ENCODE measurements around the gene PRDM5.

The PRDM5 gene

DNA sequence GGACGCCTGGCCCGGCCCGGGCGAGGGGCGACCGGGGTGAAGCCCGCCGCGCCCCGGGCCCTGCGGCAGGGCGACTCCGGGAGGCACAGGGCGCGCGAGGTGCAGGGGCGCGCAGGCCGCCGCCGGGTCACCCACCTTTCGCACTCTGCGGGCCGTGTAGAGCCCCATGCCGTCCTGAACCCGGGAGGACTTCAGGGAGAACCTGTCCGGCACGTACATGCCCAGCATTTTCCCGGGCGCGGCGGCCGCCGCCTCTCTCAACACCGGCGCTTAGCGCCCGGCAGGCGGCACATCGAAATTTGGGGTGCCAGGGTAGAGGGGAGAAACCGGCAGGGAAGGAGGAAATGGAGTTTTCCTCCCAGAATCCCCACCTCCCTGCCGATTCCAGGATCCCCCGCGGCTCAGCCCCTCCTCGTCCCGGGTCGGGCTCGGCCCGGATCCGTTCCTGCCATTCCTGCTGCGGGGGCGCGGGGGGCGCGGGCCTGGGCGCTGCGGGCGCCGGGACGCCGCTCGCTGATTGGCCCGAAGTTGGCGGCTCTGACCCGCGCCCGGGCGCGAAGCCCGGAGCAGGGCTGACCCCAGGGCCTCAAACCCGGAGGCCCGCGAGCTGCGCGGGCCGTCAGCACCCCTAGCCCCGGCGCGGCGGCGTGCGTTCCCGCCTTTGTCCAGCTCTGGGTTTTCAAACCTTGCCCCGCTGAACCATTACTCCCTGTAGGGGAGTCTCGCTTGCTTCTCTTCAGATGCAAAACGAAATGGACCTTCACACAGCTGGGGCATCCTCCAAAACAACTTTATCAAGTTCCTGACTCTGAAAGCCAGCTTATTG, at the start of gene PRDM5:
TSS of gene PRDM5 (minus strand) at position 346 of the 826 bp plus-strand sequence. CDS start at position 228, 118 bp downstream.
- no peak for DNase-seq

DNA sequence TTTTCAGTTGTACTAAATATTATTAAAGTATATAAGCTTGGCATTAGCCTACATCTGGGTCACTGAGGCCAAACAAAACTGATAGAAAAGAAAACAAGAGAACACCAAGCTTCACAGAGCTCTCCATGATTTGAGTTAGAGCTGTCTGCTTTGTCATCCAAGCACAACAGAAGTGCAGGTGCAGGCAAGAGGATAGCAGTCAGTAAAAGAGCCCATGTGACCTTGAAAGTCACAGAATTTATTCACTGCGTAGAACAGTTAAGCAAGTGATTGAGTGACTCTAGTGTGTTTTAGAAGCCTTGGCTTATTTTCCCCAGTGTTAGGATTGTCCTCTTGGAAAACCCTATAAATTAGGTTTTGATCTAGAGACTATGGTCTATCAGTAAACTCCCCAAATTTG, 49.4 kb upstream of the PRDM5 start:
- no peak for DNase-seq

DNA sequence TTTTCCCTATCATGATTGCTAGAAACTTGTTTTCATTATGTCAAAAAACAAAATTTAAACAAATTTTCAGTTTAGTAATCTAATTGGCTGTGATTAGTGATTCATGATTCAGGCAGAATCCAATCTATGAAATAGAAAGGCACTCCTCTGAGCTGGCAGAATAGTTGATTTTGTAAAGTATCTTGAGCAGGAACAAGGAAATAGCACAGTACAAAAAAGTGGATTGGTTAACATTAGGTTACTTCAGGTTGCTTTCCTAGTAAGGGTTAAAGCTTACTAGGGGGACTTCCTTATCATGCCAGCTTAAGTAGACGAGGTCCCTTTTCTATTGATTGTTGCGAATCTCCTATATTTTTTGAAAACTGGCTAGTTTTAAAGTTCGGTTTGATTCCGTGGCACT, 43.4 kb upstream of the PRDM5 start:
- DNase-seq, result no peak

DNA sequence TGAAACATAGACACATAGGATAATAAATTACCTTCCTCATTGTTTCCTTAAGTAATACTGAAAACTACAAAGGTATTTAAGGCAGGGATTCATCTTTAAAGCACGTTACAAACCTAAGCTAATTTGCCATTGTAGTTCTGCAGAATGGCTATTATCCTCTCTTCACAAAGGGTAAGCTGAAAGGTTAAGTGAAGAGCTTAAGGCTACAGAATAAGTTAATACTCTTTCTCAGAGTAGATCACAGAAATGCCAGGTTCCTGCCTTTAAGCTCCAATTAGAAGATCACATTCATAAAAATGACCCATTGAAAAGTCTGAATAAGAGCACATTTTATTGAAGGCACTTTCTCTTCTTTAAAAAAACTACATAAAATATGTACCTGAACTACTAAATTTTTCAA, 42.1 kb upstream of the PRDM5 start:
- no peak for DNase-seq

DNA sequence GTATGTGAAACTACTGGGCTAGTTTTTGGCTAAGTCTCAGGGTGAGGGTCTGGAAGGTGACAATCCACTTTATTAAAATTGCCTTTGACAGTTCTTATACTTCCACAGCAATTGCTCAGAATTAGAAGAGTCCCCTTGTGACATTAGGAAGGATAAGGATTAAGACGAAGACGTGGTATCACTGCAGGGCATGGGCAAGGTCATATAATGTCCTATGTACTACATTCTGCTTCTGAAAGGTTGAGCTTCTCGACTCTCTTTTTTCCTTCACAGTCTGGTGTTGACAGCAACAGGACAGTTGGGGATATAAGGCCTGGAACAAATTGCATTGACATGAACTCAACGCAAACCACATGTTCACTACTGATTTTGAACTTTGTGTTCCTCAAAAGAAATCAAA, 40.9 kb upstream of the PRDM5 start:
- DNase-seq, result no peak

DNA sequence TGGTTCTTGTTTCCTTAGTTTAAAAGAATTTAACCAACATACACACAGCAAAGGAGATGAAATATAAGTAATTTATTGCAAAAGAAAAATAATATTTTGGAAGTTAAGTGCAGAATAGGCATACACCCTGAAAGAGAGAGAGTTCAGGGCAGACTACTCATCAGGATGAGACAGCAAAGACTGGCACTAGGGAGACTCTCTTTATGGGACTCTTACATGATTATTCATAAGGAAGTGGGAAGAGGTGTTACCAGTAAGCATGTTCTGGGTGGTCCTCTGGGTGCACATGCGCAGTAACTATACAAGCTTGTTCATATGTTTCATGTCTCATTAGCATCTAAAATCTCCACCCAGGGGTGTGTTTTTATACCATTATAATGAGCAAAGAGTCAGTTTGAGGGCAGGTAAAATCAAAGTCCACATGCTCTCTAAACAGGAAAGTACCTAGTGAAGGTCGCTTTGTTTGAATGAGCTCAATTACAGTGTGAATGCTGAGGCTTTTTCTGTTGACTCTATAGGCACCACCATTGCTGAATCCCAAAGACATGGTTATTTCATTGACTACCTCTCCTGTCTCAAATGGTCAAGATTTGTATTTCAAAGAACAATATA, 38.2 kb upstream of the PRDM5 start:
- DNase-seq, result no peak

DNA sequence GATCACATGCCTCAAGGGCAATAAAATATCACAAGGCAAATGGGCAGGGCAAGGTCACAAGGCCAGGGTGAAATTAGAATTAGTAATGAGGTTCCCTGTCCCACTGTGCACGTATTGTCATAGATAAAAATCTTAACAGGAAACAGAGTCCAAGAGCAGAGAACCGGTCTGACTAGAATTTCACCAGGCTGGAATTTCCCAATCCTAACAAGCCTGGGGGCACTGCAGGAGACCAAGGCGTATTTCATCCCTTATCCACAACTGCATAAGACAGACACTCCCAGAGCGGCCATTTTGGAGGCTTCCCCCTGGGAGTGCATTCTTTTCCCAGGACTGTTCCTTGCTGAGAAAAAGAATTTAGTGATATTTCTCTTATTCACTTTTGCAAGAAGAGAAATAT, 25.9 kb upstream of the PRDM5 start:
- DNase-seq, result no peak

DNA sequence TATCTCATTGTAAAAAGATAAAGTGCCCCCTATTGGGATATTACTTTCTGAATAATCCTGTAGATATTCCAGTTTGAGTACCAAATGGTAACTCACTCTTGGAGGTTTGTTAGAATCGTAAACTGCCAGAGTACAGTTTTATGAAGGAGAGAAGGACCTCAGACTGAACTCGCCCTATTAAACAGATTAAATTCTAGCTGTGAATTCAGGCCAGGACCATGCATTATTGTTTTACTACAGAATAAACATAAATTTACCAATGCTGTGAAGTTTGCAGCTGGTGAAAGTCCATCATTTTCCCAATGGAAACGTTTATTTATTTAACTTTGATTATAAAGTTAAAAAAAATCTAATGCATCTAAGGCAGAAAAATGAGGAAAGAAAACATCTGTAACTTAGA, 20.2 kb upstream of the PRDM5 start:
- DNase-seq, result no peak

DNA sequence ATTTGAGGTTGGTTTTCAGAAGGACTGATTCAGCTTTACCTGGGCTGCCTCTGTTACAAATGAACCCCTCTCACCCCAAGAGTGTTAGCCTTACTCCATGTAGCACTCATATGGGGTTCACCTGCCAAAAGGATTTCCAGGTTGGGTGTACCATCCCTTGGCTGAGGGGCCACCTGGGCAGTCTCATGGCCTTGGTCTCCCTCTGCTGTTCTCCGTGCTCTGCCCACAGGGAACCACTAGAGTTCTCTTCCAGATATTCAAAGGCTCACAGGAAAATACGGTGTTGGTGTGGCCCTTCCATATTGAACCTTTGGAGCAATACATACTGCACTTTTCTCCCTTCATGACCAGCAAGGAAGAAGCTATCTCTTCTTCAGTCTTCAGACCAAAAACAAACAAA, 18.0 kb upstream of the PRDM5 start:
- DNase-seq, result no peak

DNA sequence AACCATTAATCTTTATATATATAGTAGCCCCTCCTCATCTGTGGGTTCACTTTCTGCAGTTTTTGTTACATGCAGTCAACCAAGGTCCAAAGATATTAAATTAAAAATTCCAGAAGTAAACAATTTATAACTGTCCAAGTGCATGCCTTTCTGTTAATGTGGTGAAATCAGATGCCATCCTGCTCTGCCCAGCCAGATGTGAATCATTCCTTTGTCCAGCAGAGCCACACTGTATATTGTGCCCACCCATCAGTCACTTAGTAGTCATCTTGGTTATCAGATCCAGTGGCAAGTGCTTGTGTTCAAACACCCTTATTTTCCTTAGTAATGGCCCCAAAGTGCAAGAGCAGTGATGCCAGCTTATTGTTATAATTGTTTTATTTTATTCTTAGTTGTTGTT, 17.2 kb upstream of the PRDM5 start:
- DNase-seq, result no peak

DNA sequence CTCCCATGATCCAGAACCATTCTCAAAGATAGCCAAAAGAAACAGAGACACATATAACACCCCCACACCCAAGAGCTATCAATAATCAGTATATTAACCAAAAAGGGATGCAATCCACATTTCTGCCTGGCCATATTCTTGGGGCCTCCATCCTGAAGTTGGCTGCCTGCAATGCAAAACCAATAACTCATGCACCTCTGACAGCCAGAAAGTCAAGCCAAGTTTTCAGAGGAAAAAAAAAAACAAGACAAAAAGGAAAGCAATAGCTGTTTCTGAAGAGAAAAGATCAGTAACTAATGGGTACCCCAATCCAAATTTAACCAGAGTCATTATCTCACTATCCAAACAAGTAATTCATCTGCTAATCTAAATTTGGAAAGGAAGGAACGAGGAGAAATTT, 7.3 kb upstream of the PRDM5 start:
- DNase-seq, result no peak

DNA sequence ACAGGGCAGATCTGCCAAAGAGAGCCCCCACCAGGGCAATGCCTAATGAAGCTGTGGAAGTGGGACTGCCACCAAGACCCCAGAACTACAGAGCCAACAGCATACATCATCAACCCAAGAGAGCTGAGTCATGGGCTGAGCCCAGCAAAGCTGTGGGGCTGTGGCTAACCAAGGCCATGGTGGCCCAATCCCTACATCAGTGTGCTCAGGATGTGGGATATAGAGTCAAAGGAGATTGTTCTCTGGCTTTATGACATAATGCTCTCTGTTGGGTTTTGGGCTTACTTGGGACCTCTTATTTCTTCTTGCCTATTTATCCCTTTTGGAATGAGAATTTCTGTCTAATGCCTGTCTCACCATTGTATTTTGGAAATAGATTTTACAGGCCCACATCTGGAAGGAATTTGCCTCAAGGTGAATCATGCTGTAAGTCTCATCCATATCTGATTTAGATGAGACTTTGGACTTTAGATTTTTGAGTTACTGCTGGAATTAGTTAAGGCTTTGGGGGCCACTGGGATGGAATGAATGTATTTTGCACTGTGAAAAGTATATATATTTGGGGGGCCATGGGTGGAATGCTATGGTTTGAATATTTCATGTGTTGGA, 5.4 kb upstream of the PRDM5 start:
- no peak for DNase-seq

DNA sequence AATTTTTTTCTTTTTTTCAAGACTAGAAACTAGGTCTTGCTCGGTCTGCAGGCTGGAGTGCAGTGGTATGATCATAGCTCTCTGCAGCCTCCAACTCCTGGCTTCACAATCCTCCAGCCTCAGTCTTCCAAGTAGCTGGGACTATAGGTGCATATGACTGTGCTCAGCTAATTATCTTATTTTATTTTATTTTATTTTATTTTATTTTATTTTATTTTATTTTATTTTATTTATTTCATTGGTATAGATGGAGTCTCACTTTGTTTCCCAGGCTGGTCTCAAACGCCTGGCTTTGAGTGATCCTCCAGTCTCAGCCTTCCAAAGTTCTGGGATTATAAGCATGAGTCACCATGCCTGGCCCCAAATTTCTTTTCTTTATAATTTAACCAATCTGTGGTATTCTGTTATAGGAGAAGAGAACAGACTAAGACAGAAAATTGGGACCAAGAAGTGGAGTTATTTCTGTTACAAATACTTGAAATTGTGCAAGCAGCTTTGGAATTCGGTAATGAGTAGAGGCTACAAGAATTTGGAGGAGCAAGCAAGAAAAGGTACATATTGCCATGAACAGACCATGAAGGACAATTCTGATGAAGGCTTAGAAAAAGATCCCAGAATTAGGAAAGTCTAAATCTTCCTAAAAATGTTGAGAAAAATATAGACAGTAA, 4.0 kb upstream of the PRDM5 start:
- no peak for DNase-seq

DNA sequence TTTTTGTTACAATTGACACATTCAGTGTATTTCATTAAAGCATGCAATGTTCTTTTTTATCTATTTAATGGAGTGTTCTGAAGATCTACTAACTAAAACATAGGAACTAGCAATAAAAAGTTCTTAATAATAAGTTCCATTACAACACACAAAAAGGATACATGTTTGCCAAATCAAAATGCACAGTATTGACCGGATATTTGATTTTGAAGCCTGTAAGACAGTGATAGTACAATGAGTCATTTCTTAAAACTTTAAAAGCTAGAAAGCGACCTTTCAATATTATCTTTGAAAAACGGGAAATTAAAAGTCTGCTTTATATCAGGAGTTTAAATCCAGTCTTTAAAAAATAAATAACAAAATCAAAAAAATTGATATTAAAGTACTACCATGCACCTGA, 2.4 kb upstream of the PRDM5 start:
- no peak for DNase-seq

DNA sequence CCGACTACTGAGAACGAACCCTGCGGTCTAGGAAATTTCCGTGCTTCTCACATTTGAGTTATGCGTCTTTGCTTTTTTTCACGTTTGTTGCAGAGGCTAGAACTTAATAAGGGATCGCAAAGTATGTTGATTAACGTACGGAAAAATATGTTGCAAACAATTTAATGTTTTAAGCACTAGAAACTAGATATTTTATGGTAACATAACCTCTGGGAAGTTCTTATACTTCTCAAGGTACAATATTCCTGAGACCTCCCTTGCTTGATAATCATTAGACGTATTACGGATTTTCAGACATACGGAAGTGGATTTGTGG, 639 bp upstream of the PRDM5 start:
- no peak for DNase-seq

DNA sequence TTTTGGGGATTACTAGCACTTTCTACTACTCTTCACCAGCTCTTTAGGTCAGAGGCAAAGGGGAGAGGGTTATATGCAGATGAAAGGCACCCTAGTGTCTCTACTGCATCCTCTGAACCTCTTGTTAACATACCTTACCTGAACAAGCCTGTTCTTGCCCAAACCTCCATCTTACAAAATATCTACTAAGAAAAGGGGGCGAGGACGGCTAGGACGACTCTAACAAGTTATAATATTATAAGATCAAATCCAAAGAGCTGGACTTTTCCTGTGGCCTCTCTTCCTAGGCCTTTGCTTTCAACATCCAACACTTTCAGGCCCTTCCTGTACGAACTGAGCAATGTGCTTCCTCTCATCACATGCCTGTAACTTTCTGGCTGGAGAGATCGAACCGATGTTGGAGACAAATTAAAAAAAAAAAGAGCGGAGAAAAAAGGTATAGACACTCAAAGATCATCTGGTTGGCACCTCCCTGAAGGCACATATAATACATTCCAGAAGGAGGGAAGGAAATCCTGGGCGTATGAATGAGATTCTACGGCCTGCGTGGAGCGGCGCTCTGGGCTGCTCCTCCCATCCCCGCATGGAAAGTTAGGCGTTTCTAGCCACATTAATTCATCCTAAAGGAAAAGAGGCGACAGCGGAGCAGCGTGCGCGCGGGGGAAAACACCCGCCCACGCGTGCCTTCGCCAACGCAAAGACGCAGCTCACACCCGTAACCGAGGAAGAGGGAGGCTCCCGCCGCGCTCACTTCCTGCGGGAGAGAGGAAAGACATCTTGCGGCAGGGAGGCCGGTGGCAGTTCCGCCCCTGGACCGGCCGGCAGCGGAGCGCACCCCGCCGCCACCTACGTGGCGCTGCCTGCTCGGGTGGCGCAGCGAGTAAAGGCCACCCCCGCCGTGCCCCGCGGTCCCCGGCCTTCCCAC, 808 bp downstream of the PRDM5 start:
- DNase-seq, result peak; percentile 2

DNA sequence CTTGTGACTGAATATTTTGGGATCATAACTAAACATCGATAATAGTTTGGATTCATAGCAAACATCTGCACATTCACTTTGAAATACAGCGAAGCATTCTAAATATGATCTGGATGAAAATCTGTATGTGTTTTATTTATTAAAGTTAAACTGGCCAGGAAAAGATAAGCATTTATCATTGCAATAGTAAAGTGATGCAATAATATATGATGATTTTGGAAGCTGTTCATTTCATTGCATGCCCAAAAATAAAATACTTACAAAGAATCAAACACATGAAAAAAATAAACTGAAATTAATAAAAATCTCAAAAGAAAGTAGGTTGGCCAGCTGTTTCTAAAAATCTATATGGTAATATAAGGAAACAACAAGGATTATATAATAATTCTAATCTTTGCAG, 1.9 kb downstream of the PRDM5 start:
- DNase-seq, result no peak

DNA sequence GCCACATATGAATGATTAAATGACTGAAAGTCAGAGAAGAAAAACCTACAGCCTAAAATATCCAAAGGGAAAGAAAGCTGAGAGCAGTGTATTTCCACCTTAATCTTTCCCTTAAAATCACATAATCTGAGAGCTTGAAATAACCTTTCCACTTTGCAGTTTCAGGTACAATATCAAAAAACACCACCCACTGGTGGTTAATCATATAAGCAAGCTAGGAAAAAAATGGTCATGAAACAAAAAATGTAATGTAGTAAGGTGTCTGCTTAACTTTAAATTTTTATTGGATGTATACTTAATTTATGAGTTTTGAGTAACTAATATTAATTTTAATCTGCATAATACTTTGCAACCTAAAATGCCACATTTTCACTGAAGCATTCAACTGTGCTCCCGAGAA, 3.2 kb downstream of the PRDM5 start:
- DNase-seq, result no peak

DNA sequence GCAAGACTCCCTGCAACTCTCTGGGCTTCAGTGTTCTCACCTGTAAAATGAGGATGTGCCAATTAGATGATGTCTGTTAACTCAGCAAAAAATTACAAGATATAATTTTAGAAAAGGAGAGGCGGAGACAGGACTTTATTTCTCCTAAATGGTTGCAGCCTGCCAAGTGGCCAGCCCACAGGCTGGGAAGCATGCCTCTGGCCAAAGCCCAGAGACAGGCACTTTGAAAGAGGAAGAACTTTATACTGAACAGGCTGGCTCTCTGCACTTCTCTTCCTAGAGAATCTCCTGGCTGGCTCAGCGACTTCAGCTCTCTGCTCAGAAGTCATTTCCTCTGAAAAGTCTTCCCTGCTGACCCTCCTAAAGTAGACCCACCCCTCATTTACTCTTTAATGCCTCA, 3.7 kb downstream of the PRDM5 start:
- no peak for DNase-seq

DNA sequence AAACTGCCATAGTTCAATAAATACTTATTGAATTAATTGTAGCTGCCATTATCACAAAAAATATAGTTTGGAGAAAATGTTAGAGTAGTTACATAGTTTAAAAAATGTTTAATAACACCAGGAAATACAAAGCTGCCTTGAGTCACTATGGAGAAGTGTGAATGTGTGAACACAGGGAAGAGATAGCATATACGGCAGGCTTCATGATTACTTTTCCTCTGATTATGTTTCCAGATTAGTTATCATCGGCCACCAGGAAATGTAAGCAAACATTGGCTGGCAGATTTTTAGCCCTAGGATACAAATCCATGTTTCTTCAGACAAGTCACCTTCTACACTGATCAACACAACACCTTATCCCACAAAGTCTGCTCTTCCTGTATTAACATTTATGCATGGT, 4.4 kb downstream of the PRDM5 start:
- DNase-seq, result no peak

DNA sequence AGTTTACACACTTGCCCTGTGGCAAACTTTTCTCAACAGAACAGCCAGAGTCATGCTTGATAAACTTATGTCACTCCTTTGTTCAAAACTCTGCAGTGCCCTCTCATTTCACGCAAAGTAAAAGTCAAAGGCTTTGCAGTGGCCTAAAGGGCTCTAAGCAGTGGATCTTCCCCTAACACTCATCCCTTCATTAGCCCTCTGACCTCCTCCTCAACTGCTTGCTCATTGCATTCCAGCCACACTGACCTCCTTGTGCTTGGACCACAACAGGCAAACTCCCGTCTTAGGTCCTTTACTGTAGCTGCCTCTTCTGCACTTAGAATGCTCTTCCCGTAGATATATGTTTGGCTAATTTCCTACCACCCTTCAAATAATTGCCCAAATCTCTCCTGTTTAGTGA, 5.6 kb downstream of the PRDM5 start:
- DNase-seq, result no peak

DNA sequence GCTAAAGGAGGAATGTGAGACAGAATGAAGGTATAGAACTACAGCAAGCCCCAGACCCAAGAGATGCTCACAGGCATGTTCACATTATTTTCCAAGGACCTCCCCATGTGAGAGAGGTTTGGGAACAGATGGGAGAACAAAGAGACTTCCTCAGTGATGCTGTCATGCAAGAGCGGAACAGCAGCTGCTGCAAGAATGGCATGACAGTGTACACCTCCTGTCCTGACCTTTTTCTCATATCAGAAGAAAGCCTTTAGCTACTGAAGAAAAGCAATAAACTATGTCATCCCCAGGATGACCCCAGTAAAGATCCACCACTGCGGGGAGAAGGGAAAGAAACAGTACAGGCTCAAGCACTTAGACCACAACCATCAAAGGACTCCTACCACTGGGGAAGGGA, 7.2 kb downstream of the PRDM5 start:
- no peak for DNase-seq

DNA sequence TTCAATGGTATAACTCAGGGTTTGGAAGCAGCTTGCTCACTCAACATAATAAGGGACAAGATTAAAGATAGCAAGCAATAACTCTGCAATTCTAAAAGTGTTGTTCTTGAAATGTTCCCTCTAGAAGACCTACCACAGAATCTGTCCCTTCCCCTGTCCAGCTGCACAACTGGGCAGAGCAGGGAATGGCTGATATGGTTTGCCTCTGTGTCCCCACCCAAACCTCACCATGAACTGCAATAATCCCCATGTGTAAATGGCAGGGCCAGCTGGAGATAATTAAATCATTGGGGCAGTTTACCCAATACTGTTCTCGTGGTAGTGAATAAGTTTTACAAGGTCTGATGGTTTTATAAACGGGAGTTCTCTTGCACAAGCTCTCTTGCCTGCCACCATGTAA, 19.1 kb downstream of the PRDM5 start:
- no peak for DNase-seq

Measured in NCI-H1436 (cell line).